Neural cell (in vitro differentiated cells): ENCODE measurements around the gene CHCHD1. TPM values are rescaled to one million over a fixed set of nuclear protein-coding genes. Genes with fewer than 3 reads are reported as not detected.
"Not testable (repeated sequence)": the region's sequence is repeated elsewhere in the genome, so short reads cannot be mapped to it uniquely, and the experiment has no call there.

Source experiments
- H2AFZ ChIP-seq: fragments of 200-600, 300-800 bp; sonication (generic), shearing (Covaris generic); 2 replicates; pipeline ENCODE4 v1.6.0; 2014; ENCODE audit warnings: low read depth, mild to moderate bottlenecking, antibody characterized with exemption, low read length, moderate library complexity
- H3F3A ChIP-seq: fragments of 200-600 bp; shearing (Covaris generic); 2 replicates; pipeline ENCODE4 v1.6.1; 2016; ENCODE audit warnings: mild to moderate bottlenecking, moderate library complexity, mixed read lengths, antibody characterized with exemption, low read length; ENCODE audit not compliant: insufficient read depth, poor library complexity, severe bottlenecking
- H3K27ac ChIP-seq: fragments of 200-600, 300-800 bp; sonication (generic), shearing (Covaris generic); 2 replicates; pipeline ENCODE4 v1.5.1; 2014; ENCODE audit warnings: mild to moderate bottlenecking, low read length, moderate library complexity
- H3K27me3 ChIP-seq: fragments of 300-800, 200-600 bp; sonication (generic), shearing (Covaris generic); 2 replicates; pipeline ENCODE4 v1.6.0; 2014; ENCODE audit warnings: mild to moderate bottlenecking, low read depth, low read length, moderate library complexity; ENCODE audit not compliant: insufficient read depth
- H3K36me3 ChIP-seq: fragments of 300-800, 200-600 bp; sonication (generic), shearing (Covaris generic); 2 replicates; pipeline ENCODE4 v1.5.1; 2014; ENCODE audit warnings: mild to moderate bottlenecking, antibody characterized with exemption, low read length, moderate library complexity; ENCODE audit not compliant: insufficient read depth
- H3K4me2 ChIP-seq: fragments of 300-800, 200-600 bp; sonication (generic), shearing (Covaris generic); 2 replicates; pipeline ENCODE4 v1.6.0; 2014; ENCODE audit warnings: mild to moderate bottlenecking, low read length
- H3K4me3 ChIP-seq: fragments of 300-800, 200-600 bp; sonication (generic), shearing (Covaris generic); 2 replicates; pipeline ENCODE4 v1.5.1; 2014; ENCODE audit warnings: mild to moderate bottlenecking, low read length, moderate library complexity
- H3K79me2 ChIP-seq: fragments of 200-600 bp; shearing (Covaris generic); replicated peaks from 2 replicates; pipeline ENCODE4 v1.6.0; 2014; ENCODE audit warnings: mild to moderate bottlenecking, low read length, moderate library complexity; ENCODE audit not compliant: insufficient read depth
- H3K9ac ChIP-seq: fragments of 300-800, 200-600 bp; sonication (generic), shearing (Covaris generic); 2 replicates; pipeline ENCODE4 v1.6.1; 2016; ENCODE audit warnings: mild to moderate bottlenecking, low read length, mixed read lengths
- H3K9me2 ChIP-seq: fragments of 200-600 bp; shearing (Covaris generic); 2 replicates; pipeline ENCODE4 v1.6.1; 2016; ENCODE audit warnings: mild to moderate bottlenecking, low read length, mixed read lengths; ENCODE audit not compliant: insufficient read depth
- H3K9me3 ChIP-seq: fragments of 200-600, 300-800 bp; sonication (generic), shearing (Covaris generic); 2 replicates; pipeline ENCODE4 v1.6.1; 2016; ENCODE audit warnings: mild to moderate bottlenecking, mixed run types, low read length, moderate library complexity, mixed read lengths
- H4K20me1 ChIP-seq: fragments of 200-600 bp; shearing (Covaris generic); 2 replicates; pipeline ENCODE4 v1.6.1; 2016; ENCODE audit warnings: mild to moderate bottlenecking, mixed run types; ENCODE audit not compliant: insufficient read depth
- EP300 ChIP-seq: fragments of 450-650 bp; conservative IDR thresholded peaks from 2 replicates; pipeline ENCODE4 v1.6.1; 2014; ENCODE audit warnings: antibody characterized with exemption, mild to moderate bottlenecking, moderate library complexity; ENCODE audit not compliant: poor library complexity, severe bottlenecking
- EZH2 ChIP-seq: fragments of 200-600, 300-800 bp; shearing (Covaris generic), sonication (generic); IDR thresholded peaks from 2 replicates; pipeline ENCODE4 v1.6.1; 2014; ENCODE audit warnings: antibody characterized with exemption, low read length, borderline replicate concordance, mild to moderate bottlenecking; ENCODE audit not compliant: insufficient read depth, poor library complexity, severe bottlenecking
- MXI1 ChIP-seq: fragments of 450-650 bp; conservative IDR thresholded peaks from 2 replicates; pipeline ENCODE4 v1.6.1; 2014; ENCODE audit warnings: antibody characterized with exemption, mild to moderate bottlenecking; ENCODE audit not compliant: poor library complexity, severe bottlenecking
- POLR2AphosphoS5 ChIP-seq: IDR thresholded peaks from 2 replicates; pipeline ENCODE4 v1.6.1; 2012
- RAD21 ChIP-seq: fragments of 450-650 bp; conservative IDR thresholded peaks from 2 replicates; pipeline ENCODE4 v1.6.1; 2014; ENCODE audit warnings: antibody characterized with exemption, mild to moderate bottlenecking, moderate library complexity
- SMC3 ChIP-seq: fragments of 450-650 bp; conservative IDR thresholded peaks from 2 replicates; pipeline ENCODE4 v1.6.1; 2014; ENCODE audit warnings: antibody characterized with exemption, mild to moderate bottlenecking, moderate library complexity; ENCODE audit not compliant: poor library complexity
- TAF1 ChIP-seq: IDR thresholded peaks from 2 replicates; pipeline ENCODE4 v1.6.1; 2012; ENCODE audit warnings: low read depth
- polyA plus RNA-seq: library from polyadenylated mRNA; depleted of rRNA; stranded (reverse); fragments of >200 nt; gene quantifications from 2 replicates; pipeline ENCODE4 v1.2.3, GENCODE V29; 2014
- TF ChIP-seq, protein P1 (sequence below): fragments of 450-650 bp; IDR thresholded peaks from 2 replicates; pipeline ENCODE4 v1.5.1; 2014; ENCODE audit warnings: antibody characterized with exemption, mild to moderate bottlenecking, moderate library complexity; ENCODE audit not compliant: poor library complexity, severe bottlenecking
- TF ChIP-seq, protein P2 (sequence below): IDR thresholded peaks from 2 replicates; pipeline ENCODE4 v1.6.1; 2012; ENCODE audit warnings: borderline replicate concordance

Gene CHCHD1
- polyA plus RNA-seq, 1 donor from 2014 or later: 82.5 TPM

DNA sequence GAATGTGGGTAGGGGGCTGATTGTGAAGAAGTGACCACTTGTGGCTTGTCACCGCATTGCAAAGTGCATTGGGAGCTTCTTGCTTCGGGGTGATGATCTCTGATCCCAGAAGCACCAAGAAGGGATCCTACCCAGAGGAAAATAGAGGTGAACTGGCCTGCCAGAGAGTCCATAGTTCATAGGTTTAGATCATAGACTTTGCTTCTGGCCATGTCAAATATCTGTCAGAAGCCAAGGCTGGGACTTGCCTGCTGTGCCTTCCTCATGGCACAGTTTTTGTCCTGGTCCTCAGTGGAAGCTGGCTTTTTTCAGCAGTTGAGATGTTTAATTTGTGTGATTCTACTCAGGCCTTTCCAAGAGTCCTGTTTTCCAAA, 4.7 kb downstream of the CHCHD1 start:
- H3K27ac ChIP-seq: peak overlapping the region; percentile 86
- H4K20me1 ChIP-seq: peaks cover 3% of the 10 kb centered on the region
- H3K36me3 ChIP-seq: no peaks in the 10 kb centered on the region
- no peak overlapping the region for H2AFZ ChIP-seq
- no peaks in the 10 kb centered on the region for H3K9me2 ChIP-seq
- H3K4me3 ChIP-seq: peak overlapping the region; percentile 90
- H3K4me2 ChIP-seq: peak overlapping the region; percentile 91
- no peak for TF ChIP-seq POLR2AphosphoS5
- H3K79me2 ChIP-seq: peaks cover 48% of the 10 kb centered on the region
- peak overlapping the region; percentile 87 for H3K9ac ChIP-seq
- no peaks in the 10 kb centered on the region for H3K27me3 ChIP-seq
- H3F3A ChIP-seq: no peaks in the 10 kb centered on the region
- no peaks in the 10 kb centered on the region for H3K9me3 ChIP-seq

DNA sequence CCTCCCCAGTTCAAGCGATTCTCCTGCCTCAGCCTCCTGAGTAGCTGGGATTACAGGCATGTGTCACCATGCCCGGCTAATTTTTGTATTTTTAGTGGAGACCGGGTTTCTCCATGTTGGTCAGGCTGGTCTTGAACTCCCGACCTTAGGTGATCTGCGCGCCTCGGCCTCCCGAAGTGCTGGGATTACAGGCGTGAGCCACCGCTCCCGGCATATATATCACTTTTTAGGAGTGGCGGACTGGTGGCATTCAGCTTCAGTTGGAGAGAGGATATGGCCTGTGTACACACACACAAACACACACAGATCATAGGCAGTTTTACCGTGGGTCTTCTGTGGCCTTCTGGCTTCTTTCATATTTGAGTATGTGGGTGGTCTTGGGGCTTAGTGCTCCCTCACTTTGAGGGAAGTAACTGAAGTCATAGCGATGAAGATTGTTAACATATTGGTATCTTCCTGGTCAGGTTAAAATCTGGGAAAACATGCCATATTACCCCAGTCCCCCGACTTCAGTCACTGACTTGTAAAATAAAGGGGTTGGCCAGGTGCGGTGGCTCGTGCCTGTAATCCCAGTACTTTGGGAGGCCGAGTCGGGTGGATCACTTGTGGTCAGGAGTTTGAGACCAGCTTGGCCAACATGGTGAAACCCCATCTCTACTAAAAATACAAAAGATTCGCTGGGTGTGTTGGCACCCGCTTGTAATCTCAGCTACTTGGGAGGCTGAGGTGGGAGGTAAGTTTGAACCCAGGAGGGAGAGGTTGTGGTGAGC, 5.4 kb downstream of the CHCHD1 start:
- not testable (repeated sequence) for H3K27ac ChIP-seq, H3K36me3 ChIP-seq, H3F3A ChIP-seq, H3K9me2 ChIP-seq, H4K20me1 ChIP-seq, H3K27me3 ChIP-seq, H3K9me3 ChIP-seq, H2AFZ ChIP-seq, H3K9ac ChIP-seq
- H3K4me3 ChIP-seq: peak overlapping the region; percentile 90
- peaks cover 46% of the 10 kb centered on the region for H3K79me2 ChIP-seq
- H3K4me2 ChIP-seq: peak overlapping the region; percentile 2

DNA sequence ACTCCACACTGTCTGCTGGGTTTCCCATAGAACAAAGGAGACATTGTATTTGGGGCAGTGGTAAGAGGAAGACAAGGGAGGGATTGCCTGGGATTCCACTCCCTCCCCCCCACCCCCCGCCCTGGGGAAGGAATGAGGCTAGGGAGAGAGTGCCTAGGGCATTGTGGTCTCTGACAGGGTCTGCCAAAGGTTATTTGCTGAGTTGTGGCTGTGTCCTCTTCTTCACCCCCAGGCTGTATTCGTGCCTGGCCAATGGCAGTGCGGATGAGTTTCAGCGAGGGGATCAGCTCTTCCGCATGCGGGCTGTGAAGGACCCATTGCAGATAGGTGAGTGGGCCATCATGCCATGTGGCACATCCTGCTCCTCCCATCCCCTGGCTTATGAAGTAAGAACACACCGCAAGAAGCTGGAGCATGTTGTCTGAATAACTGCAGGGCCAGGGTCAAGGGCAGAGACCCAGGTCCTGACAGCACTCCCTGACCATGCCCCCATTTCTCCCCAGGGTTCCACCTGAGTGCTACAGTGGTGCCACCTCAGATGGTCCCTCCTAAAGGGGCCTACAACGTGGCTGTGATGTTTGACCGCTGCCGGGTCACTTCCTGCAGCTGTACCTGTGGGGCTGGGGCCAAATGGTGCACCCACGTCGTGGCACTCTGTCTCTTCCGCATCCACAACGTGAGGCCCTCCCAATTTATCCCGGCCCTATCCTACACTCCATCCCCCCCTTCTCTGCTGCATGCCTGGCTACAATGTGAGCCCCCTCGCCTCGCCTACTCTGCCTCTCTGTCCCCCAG, 7.2 kb downstream of the CHCHD1 start:
- H3K27ac ChIP-seq: no peak overlapping the region
- H4K20me1 ChIP-seq: peaks cover 3% of the 10 kb centered on the region
- no peak overlapping the region for H3K9ac ChIP-seq
- no peak overlapping the region for H3K4me3 ChIP-seq
- no peaks in the 10 kb centered on the region for H3K9me3 ChIP-seq
- no peaks in the 10 kb centered on the region for H3F3A ChIP-seq
- H3K36me3 ChIP-seq: no peaks in the 10 kb centered on the region
- TF ChIP-seq, protein P1, sequence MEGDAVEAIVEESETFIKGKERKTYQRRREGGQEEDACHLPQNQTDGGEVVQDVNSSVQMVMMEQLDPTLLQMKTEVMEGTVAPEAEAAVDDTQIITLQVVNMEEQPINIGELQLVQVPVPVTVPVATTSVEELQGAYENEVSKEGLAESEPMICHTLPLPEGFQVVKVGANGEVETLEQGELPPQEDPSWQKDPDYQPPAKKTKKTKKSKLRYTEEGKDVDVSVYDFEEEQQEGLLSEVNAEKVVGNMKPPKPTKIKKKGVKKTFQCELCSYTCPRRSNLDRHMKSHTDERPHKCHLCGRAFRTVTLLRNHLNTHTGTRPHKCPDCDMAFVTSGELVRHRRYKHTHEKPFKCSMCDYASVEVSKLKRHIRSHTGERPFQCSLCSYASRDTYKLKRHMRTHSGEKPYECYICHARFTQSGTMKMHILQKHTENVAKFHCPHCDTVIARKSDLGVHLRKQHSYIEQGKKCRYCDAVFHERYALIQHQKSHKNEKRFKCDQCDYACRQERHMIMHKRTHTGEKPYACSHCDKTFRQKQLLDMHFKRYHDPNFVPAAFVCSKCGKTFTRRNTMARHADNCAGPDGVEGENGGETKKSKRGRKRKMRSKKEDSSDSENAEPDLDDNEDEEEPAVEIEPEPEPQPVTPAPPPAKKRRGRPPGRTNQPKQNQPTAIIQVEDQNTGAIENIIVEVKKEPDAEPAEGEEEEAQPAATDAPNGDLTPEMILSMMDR: no peak
- TF ChIP-seq, protein P2, sequence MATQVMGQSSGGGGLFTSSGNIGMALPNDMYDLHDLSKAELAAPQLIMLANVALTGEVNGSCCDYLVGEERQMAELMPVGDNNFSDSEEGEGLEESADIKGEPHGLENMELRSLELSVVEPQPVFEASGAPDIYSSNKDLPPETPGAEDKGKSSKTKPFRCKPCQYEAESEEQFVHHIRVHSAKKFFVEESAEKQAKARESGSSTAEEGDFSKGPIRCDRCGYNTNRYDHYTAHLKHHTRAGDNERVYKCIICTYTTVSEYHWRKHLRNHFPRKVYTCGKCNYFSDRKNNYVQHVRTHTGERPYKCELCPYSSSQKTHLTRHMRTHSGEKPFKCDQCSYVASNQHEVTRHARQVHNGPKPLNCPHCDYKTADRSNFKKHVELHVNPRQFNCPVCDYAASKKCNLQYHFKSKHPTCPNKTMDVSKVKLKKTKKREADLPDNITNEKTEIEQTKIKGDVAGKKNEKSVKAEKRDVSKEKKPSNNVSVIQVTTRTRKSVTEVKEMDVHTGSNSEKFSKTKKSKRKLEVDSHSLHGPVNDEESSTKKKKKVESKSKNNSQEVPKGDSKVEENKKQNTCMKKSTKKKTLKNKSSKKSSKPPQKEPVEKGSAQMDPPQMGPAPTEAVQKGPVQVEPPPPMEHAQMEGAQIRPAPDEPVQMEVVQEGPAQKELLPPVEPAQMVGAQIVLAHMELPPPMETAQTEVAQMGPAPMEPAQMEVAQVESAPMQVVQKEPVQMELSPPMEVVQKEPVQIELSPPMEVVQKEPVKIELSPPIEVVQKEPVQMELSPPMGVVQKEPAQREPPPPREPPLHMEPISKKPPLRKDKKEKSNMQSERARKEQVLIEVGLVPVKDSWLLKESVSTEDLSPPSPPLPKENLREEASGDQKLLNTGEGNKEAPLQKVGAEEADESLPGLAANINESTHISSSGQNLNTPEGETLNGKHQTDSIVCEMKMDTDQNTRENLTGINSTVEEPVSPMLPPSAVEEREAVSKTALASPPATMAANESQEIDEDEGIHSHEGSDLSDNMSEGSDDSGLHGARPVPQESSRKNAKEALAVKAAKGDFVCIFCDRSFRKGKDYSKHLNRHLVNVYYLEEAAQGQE: no peak
- TF ChIP-seq TAF1 (no peak), POLR2AphosphoS5 (no peak), EP300 (no peak), RAD21 (no peak), EZH2 (no peak), MXI1 (no peak), SMC3 (no peak)
- H3K4me2 ChIP-seq: no peak overlapping the region
- H3K79me2 ChIP-seq: peaks cover 29% of the 10 kb centered on the region
- H3K27me3 ChIP-seq: no peaks in the 10 kb centered on the region
- no peaks in the 10 kb centered on the region for H3K9me2 ChIP-seq
- no peak overlapping the region for H2AFZ ChIP-seq
